ENCODE data around the gene TMED7. TPM values are rescaled to one million over a fixed set of nuclear protein-coding genes. Genes with fewer than 3 reads are reported as not detected.

TMED7 gene
- total RNA-seq, 4 donors from 2014 or later, result 57.7 to 83.4 (median 71.7) TPM

- H3K27me3 ChIP-seq, result no peaks in the 10 kb centered on the region
- no peak for TF ChIP-seq EP300 (IDR thresholded peaks at IDR 0.05)
- H3K27ac ChIP-seq, result no peak overlapping the region
- H3K4me3 ChIP-seq, result no peak overlapping the region
- no peaks in the 10 kb centered on the region for H3K9me3 ChIP-seq
- DNase-seq (ENCODE audit: low spot score in 2 of 2), result no peak
- H3K36me3 ChIP-seq, result no peaks in the 10 kb centered on the region
- H3K4me1 ChIP-seq, result peaks cover 28% of the 10 kb centered on the region
- 50% methylated on average over 1 of the region's 1 CpG for WGBS
Observed at GRCh38 chr5:115599502-115599901, 26.3 kb downstream of the TMED7 start.

GRCh38 chr5:115594128-115595047, 31.4 kb downstream of the TMED7 start:
- TF ChIP-seq POLR2A (IDR thresholded peaks at IDR 0.05), result no peak
- TF ChIP-seq EP300 (IDR thresholded peaks at IDR 0.05), result no peak
- no peak for TF ChIP-seq CTCF (IDR thresholded peaks at IDR 0.05)
- TF ChIP-seq POLR2AphosphoS5 (IDR thresholded peaks at IDR 0.05), result no peak
- 72% methylated on average over 2 of the region's 2 CpGs for WGBS
- Histone ChIP-seq H3K27ac (no peak overlapping the region), H3K4me3 (no peak overlapping the region), H3K36me3 (no peaks in the 10 kb centered on the region), H3K27me3 (no peaks in the 10 kb centered on the region), H3K9me3 (no peaks in the 10 kb centered on the region), H3K4me1 (no peaks in the 10 kb centered on the region)
- DNase-seq (ENCODE audit: low spot score in 2 of 2), result no peak

- WGBS, result 40% methylated on average over 3 of the region's 3 CpGs
- Histone ChIP-seq H3K27ac (no peak overlapping the region), H3K4me1 (peaks cover 11% of the 10 kb centered on the region), H3K36me3 (no peaks in the 10 kb centered on the region), H3K27me3 (no peaks in the 10 kb centered on the region), H3K9me3 (no peaks in the 10 kb centered on the region), H3K4me3 (no peak overlapping the region)
- no peak for DNase-seq (ENCODE audit: low spot score in 2 of 2)
- TF ChIP-seq CTCF (IDR thresholded peaks at IDR 0.05), result no peak
- TF ChIP-seq EP300 (IDR thresholded peaks at IDR 0.05), result no peak
- TF ChIP-seq POLR2AphosphoS5 (IDR thresholded peaks at IDR 0.05), result no peak
- no peak for TF ChIP-seq POLR2A (IDR thresholded peaks at IDR 0.05)
Observed at GRCh38 chr5:115589043-115589442, 36.8 kb downstream of the TMED7 start.

GRCh38 chr5:115588640-115589039, 37.2 kb downstream of the TMED7 start:
- no peaks in the 10 kb centered on the region for H3K27me3 ChIP-seq
- peaks cover 11% of the 10 kb centered on the region for H3K4me1 ChIP-seq
- no peaks in the 10 kb centered on the region for H3K9me3 ChIP-seq
- TF ChIP-seq POLR2AphosphoS5 (IDR thresholded peaks at IDR 0.05), result no peak
- no peak for TF ChIP-seq POLR2A (IDR thresholded peaks at IDR 0.05)
- no peak for TF ChIP-seq CTCF (IDR thresholded peaks at IDR 0.05)
- TF ChIP-seq EP300 (IDR thresholded peaks at IDR 0.05), result no peak
- WGBS, result 49% methylated on average over 4 of the region's 4 CpGs
- no peak overlapping the region for H3K27ac ChIP-seq
- no peak overlapping the region for H3K4me3 ChIP-seq
- no peaks in the 10 kb centered on the region for H3K36me3 ChIP-seq
- no peak for DNase-seq (ENCODE audit: low spot score in 2 of 2)

- no peaks in the 10 kb centered on the region for H3K36me3 ChIP-seq
- no peaks in the 10 kb centered on the region for H3K27me3 ChIP-seq
- no peak overlapping the region for H3K4me3 ChIP-seq
- TF ChIP-seq CTCF (IDR thresholded peaks at IDR 0.05) (peak; percentile 38 to 45), POLR2A (IDR thresholded peaks at IDR 0.05) (no peak)
- peaks cover 11% of the 10 kb centered on the region for H3K4me1 ChIP-seq
- no peak overlapping the region for H3K27ac ChIP-seq
- DNase-seq (ENCODE audit: low spot score in 2 of 2), result no peak
- no peaks in the 10 kb centered on the region for H3K9me3 ChIP-seq
- 47% methylated on average over 6 of the region's 6 CpGs for WGBS
Observed at GRCh38 chr5:115586525-115587146, 39.2 kb downstream of the TMED7 start.

All from suprapubic skin (tissue), 4 donors.